Immature natural killer cell (primary cell): Measurements from ENCODE around the gene SFRP5. TPM values are rescaled to one million over a fixed set of nuclear protein-coding genes. Genes with fewer than 3 reads are reported as not detected.
A peak's percentile ranks its signal among the peaks of the same experiment; 100 is the strongest.

ENCODE experiments used
- DNase-seq, 3 donors: peaks; one replicate each; pipeline ENCODE4 v3.0.0; 2022; ENCODE audit warnings: mixed read lengths in 1 of 3
- H3K27ac Mint-ChIP-seq, 6 donors: one replicate each; pipeline ENCODE4 v1.8.0; 2020; ENCODE audit warnings: mixed read lengths in 6 of 6, mild to moderate bottlenecking in 5 of 6, inconsistent platforms in 4 of 6, moderate library complexity in 3 of 6
- H3K27me3 Mint-ChIP-seq, 3 donors: one replicate each; pipeline ENCODE4 v1.8.0; 2020 to 2021; ENCODE audit warnings: low read depth in 3 of 3, mild to moderate bottlenecking in 3 of 3, mixed read lengths in 3 of 3, moderate library complexity in 3 of 3, inconsistent platforms in 1 of 3
- H3K36me3 Mint-ChIP-seq, 3 donors: one replicate each; pipeline ENCODE4 v1.8.0; 2020; ENCODE audit warnings: mixed read lengths in 3 of 3, inconsistent platforms in 2 of 3, mild to moderate bottlenecking in 2 of 3
- H3K4me1 Mint-ChIP-seq, 2 donors: one replicate each; pipeline ENCODE4 v1.8.0; 2020; ENCODE audit warnings: inconsistent platforms in 2 of 2, mild to moderate bottlenecking in 2 of 2, mixed read lengths in 2 of 2, moderate library complexity in 1 of 2
- H3K4me3 Mint-ChIP-seq, 5 donors: one replicate each; pipeline ENCODE4 v1.8.0; 2020; ENCODE audit warnings: mild to moderate bottlenecking in 5 of 5, mixed read lengths in 5 of 5, inconsistent platforms in 3 of 5, moderate library complexity in 3 of 5
- H3K9me3 Mint-ChIP-seq, 6 donors: one replicate each; pipeline ENCODE4 v1.8.0; 2020; ENCODE audit warnings: mild to moderate bottlenecking in 6 of 6, mixed read lengths in 6 of 6, inconsistent platforms in 4 of 6, moderate library complexity in 3 of 6
- polyA plus RNA-seq, 3 donors: library from polyadenylated mRNA; unstranded; fragments of 300-500 nt; fragmentation: Illumina TruSeq; gene quantifications; one replicate each; pipeline ENCODE4 v1.2.3, GENCODE V29; 2021

SFRP5 gene
- polyA plus RNA-seq, 3 donors from 2014 or later = not detected

DNA sequence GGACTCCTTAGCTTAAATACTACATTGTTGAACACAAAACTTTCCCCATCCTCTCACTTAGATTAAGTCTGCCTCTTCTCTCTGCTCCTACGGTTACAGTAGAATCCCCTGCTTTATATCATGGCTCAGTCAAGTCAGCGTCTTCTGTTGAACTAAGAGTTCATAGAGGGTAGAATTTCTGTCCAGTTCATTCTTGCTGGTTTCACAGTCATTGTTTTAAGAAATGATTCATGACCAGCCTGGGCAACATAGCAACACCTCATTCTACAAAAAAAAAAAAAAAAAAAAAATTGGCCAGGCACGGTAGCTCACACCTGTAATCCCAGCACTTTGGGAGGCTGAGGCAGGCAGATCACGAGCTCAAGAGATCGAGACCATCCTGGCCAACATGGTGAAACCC, 38.5 kb downstream of the SFRP5 start:
- H3K27me3 Mint-ChIP-seq = peaks cover 7 to 15% (median 13%) of the 10 kb centered on the region in 3 donors
- no peaks in the 10 kb centered on the region for H3K9me3 Mint-ChIP-seq
- H3K27ac Mint-ChIP-seq = no peak overlapping the region
- no peak for DNase-seq
- H3K36me3 Mint-ChIP-seq = no peaks in the 10 kb centered on the region
- peaks cover 19 to 29% of the 10 kb centered on the region in 2 donors for H3K4me1 Mint-ChIP-seq
- no peak overlapping the region for H3K4me3 Mint-ChIP-seq

- H3K36me3 Mint-ChIP-seq = no peaks in the 10 kb centered on the region
- peaks cover 6 to 13% (median 9%) of the 10 kb centered on the region in 3 donors for H3K27me3 Mint-ChIP-seq
- no peaks in the 10 kb centered on the region for H3K9me3 Mint-ChIP-seq
- DNase-seq = no peak
- no peak overlapping the region for H3K27ac Mint-ChIP-seq
- peaks cover 10 to 16% of the 10 kb centered on the region in 2 donors for H3K4me1 Mint-ChIP-seq
- H3K4me3 Mint-ChIP-seq = no peak overlapping the region
Observed at GRCh38 chr10:97732052-97732359, 39.8 kb downstream of the SFRP5 start.

DNA sequence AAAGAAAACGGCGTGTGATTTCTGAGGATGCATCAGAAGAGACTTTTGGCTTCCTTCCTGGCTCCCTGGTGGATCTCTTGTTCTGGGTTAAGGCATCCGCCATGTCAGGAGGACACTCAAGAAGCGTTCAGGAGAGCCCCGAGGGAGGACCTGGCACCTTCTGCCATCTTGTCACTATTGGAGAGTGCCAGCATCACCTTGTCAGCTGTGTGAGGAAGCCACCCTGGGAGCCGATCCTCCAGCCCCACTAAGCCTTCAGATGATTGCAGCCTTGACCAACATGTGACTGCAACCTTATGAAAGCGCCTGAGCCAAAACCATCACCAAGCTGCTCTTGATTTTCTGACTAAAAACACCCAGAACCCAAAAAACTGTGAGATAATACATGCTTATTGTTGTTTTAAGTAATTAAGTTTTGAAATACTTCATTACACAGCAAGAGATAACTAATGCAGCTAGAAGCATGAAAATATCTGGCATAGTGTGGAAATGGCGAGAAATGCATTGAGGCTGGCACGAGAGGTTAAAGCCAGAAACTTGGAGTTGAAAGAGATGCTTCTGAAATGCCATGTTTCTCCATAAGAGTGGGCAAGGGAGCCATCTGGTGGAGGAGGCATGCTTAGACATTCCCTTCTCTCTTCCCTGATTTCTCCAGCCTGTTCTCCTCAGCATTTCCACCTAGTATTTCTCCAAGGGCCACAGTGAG, 40.3 kb downstream of the SFRP5 start:
- H3K4me3 Mint-ChIP-seq = no peak overlapping the region
- H3K4me1 Mint-ChIP-seq = peaks cover 5 to 11% of the 10 kb centered on the region in 2 donors
- H3K9me3 Mint-ChIP-seq = no peaks in the 10 kb centered on the region
- DNase-seq = peak; percentile 46 to 58 (median 50)
- no peak overlapping the region for H3K27ac Mint-ChIP-seq
- H3K27me3 Mint-ChIP-seq = peaks cover 1 to 10% (median 4%) of the 10 kb centered on the region in 3 donors
- H3K36me3 Mint-ChIP-seq = no peaks in the 10 kb centered on the region

- Mint-ChIP-seq H3K9me3 (no peaks in the 10 kb centered on the region), H3K4me3 (no peak overlapping the region), H3K4me1 (no peaks in the 10 kb centered on the region), H3K27me3 (peaks cover 1 to 11% (median 1%) of the 10 kb centered on the region in 3 donors), H3K27ac (no peak overlapping the region), H3K36me3 (no peaks in the 10 kb centered on the region)
- no peak for DNase-seq
Observed at GRCh38 chr10:97729014-97729413, 42.8 kb downstream of the SFRP5 start.

DNA sequence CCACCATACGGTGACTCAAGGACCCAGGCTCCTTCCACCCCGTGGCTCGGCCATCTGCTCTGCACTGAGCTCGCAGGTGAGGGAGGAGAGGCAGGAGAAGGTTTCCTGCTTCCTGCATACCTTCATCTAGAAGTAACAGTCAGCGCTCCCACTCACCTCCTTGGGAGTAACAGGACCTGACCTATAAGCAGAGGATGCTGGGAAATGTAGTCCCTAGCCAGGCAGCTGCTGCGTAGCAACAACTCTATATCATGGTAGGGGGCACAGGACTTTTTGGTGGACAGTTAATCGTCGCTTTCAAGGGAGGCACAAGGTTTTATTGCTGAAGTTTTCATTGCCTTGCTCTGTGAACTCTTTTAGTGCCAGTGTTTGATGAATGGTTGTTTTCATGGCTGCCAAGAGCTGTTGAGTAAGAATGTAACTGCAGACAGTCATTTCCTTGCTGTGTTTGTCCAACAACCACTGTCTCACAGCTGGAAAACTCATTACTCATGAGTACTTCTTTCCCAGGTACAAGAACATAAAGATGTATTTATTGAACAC, 45.1 kb downstream of the SFRP5 start:
- Mint-ChIP-seq H3K4me1 (no peaks in the 10 kb centered on the region), H3K4me3 (no peak overlapping the region), H3K9me3 (no peaks in the 10 kb centered on the region), H3K36me3 (no peaks in the 10 kb centered on the region), H3K27me3 (peaks cover 0 to 10% (median 5%) of the 10 kb centered on the region in 3 donors), H3K27ac (no peak overlapping the region)
- DNase-seq = no peak

DNA sequence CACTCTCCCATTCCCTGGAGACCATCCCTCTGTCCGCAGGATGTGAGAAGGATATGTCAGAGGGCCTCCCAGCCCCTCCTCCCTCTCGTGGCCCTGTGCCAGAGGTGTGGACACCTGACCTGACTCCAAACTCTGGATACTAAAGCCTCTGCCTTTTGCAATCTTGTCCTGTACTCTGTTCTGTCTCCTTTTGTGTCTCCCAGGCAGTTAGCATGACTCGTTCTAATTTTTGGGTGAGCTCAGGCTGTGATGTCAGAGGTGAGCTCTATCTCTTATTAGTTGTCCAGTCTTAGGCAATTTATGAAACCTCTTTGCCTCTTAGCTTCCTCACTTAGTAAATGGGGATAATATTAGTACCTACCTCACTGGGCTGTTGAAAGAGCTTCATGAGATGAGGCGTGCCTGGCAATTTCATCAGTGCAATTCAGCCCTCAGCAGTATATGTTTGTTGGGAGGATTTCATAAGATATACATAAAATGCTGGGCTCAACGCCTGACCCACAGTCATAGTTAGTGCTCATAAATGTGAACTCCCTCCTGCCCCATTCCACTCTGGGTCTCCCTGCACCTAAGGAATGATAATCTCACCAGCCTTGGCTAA, 47.4 kb downstream of the SFRP5 start:
- Mint-ChIP-seq H3K27me3 (peaks cover 0 to 10% (median 7%) of the 10 kb centered on the region in 3 donors), H3K27ac (no peak overlapping the region), H3K9me3 (no peaks in the 10 kb centered on the region), H3K36me3 (no peaks in the 10 kb centered on the region), H3K4me3 (no peak overlapping the region), H3K4me1 (no peaks in the 10 kb centered on the region)
- no peak for DNase-seq

- no peak overlapping the region for H3K27ac Mint-ChIP-seq
- no peak overlapping the region for H3K4me3 Mint-ChIP-seq
- H3K36me3 Mint-ChIP-seq = no peaks in the 10 kb centered on the region
- H3K27me3 Mint-ChIP-seq = peaks cover 0 to 8% (median 7%) of the 10 kb centered on the region in 3 donors
- H3K4me1 Mint-ChIP-seq = no peaks in the 10 kb centered on the region
- no peak for DNase-seq
- no peaks in the 10 kb centered on the region for H3K9me3 Mint-ChIP-seq
Observed at GRCh38 chr10:97723001-97723400, 48.8 kb downstream of the SFRP5 start.

DNA sequence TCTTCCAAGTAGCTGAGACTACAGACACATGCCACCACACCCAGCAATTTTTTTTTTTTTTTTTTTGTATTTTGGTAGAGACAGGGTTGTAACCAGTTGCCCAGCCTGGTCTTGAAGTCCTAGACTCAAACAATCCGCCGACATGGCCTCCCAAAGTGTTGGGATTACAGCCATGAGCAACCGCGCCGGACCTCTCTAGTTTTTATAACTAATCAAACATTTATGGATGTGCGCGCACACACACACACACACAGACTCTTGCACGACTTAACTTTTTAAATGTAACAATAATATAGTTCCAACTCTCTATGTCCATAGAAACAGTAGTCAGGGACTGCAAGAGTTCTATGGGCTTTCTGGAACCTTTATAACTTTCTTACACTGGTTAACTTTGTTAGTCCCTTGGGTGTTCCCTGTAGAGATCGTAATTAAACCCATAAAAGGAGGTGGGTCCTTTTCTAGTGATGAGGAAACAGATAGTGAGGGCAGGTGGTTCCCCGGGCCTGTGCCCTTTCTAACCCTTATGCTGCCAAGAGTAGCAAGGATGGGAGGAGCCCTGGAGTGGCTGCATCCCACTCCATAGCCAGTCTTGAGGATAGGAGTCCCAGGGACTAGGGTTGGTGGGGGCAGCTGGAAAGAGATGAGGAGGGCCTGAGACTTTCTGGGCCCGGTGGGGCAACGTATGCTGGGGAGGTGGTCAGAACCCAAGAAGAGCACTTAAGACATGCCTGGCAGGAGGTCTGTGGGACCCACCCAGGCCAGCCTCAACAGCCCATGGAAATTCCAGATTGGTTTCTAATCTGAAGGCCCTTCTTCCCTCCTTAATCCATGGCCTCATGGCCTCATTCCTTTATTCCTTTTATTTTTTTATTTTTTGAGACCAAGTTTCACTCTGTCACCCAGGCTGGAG, 49.7 kb downstream of the SFRP5 start:
- DNase-seq = no peak
- H3K27ac Mint-ChIP-seq = peak overlapping the region in 1 of 6 donors; percentile 14
- H3K9me3 Mint-ChIP-seq = no peaks in the 10 kb centered on the region
- H3K4me3 Mint-ChIP-seq = no peak overlapping the region
- no peaks in the 10 kb centered on the region for H3K36me3 Mint-ChIP-seq
- H3K27me3 Mint-ChIP-seq = peaks cover 0 to 10% (median 7%) of the 10 kb centered on the region in 3 donors
- H3K4me1 Mint-ChIP-seq = no peaks in the 10 kb centered on the region

- H3K4me1 Mint-ChIP-seq = peaks cover 0 to 4% of the 10 kb centered on the region in 2 donors
Observed at GRCh38 chr10:97719602-97720001, 52.2 kb downstream of the SFRP5 start.

GRCh38 chr10:97718659-97719142, 53.1 kb downstream of the SFRP5 start:
- peaks cover 5 to 7% of the 10 kb centered on the region in 2 donors for H3K4me1 Mint-ChIP-seq
- H3K27me3 Mint-ChIP-seq = peaks cover 2 to 10% (median 7%) of the 10 kb centered on the region in 3 donors
- H3K36me3 Mint-ChIP-seq = no peaks in the 10 kb centered on the region
- peak overlapping the region in 1 of 6 donors; percentile 17 for H3K27ac Mint-ChIP-seq
- H3K9me3 Mint-ChIP-seq = no peaks in the 10 kb centered on the region
- no peak overlapping the region for H3K4me3 Mint-ChIP-seq
- no peak for DNase-seq

More at GRCh38 chr10:97719602-97720001, 52.2 kb downstream of the SFRP5 start:
- no peak for DNase-seq
- H3K27ac Mint-ChIP-seq = peak overlapping the region in 1 of 6 donors; percentile 21
- no peak overlapping the region for H3K4me3 Mint-ChIP-seq
- H3K9me3 Mint-ChIP-seq = no peaks in the 10 kb centered on the region
- no peaks in the 10 kb centered on the region for H3K36me3 Mint-ChIP-seq
- H3K27me3 Mint-ChIP-seq = peaks cover 0 to 8% (median 5%) of the 10 kb centered on the region in 3 donors

GRCh38 chr10:97718178-97718577, 53.6 kb downstream of the SFRP5 start:
- H3K4me1 Mint-ChIP-seq = peaks cover 5 to 8% of the 10 kb centered on the region in 2 donors
- DNase-seq = no peak
- no peaks in the 10 kb centered on the region for H3K36me3 Mint-ChIP-seq
- H3K4me3 Mint-ChIP-seq = no peak overlapping the region
- peaks cover 2 to 10% (median 7%) of the 10 kb centered on the region in 3 donors for H3K27me3 Mint-ChIP-seq
- H3K27ac Mint-ChIP-seq = no peak overlapping the region
- H3K9me3 Mint-ChIP-seq = no peaks in the 10 kb centered on the region

GRCh38 chr10:97717627-97718026, 54.2 kb downstream of the SFRP5 start:
- H3K4me3 Mint-ChIP-seq = no peak overlapping the region
- peaks cover 11 to 13% of the 10 kb centered on the region in 2 donors for H3K4me1 Mint-ChIP-seq
- DNase-seq = no peak
- H3K9me3 Mint-ChIP-seq = peaks cover 0 to 2% (median 0%) of the 10 kb centered on the region in 6 donors
- H3K27ac Mint-ChIP-seq = no peak overlapping the region
- no peaks in the 10 kb centered on the region for H3K36me3 Mint-ChIP-seq
- peaks cover 4 to 12% (median 11%) of the 10 kb centered on the region in 3 donors for H3K27me3 Mint-ChIP-seq
